GM21526 (cell line): ENCODE data around the gene ANGPTL2.
"Not testable (repeated sequence)": the region's sequence is repeated elsewhere in the genome, so short reads cannot be mapped to it uniquely, and the experiment has no call there.

ENCODE experiments used
- ATAC-seq: cut with Tn5 transposase; IDR thresholded peaks from one replicate; pipeline ENCODE4 v1.9.1; 2021; ENCODE audit warnings: moderate library complexity; ENCODE audit not compliant: unreplicated experiment, low FRiP score

Gene ANGPTL2

GRCh38 chr9:127122176-127123063 is at the start of gene ANGPTL2:
ANGPTL2 (minus strand) TSS chr9:127122635; CDS start chr9:127108731, 13,904 bp downstream.
- ATAC-seq: no peak

- not testable (repeated sequence) for ATAC-seq
Observed at GRCh38 chr9:127171348-127171747, 48.9 kb upstream of the ANGPTL2 start.

GRCh38 chr9:127170652-127171051 is 48.2 kb upstream of the ANGPTL2 start:
- no peak for ATAC-seq

GRCh38 chr9:127170103-127170502 is 47.7 kb upstream of the ANGPTL2 start:
- no peak for ATAC-seq

DNA sequence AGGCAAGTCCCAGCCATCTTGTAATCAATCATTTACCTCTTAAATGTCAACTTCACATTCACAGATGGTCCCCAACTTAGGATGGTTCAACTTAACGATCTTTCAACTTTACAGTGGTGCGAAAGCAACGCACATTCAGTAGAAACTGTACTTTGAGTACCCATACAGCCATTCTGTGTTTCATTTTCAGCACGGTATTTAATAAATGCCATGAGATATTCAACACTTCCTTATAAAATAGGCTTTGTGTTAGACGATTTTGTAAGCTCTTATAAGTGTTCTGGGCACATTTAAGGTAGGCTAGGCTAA is 47.1 kb upstream of the ANGPTL2 start:
- no peak for ATAC-seq

DNA sequence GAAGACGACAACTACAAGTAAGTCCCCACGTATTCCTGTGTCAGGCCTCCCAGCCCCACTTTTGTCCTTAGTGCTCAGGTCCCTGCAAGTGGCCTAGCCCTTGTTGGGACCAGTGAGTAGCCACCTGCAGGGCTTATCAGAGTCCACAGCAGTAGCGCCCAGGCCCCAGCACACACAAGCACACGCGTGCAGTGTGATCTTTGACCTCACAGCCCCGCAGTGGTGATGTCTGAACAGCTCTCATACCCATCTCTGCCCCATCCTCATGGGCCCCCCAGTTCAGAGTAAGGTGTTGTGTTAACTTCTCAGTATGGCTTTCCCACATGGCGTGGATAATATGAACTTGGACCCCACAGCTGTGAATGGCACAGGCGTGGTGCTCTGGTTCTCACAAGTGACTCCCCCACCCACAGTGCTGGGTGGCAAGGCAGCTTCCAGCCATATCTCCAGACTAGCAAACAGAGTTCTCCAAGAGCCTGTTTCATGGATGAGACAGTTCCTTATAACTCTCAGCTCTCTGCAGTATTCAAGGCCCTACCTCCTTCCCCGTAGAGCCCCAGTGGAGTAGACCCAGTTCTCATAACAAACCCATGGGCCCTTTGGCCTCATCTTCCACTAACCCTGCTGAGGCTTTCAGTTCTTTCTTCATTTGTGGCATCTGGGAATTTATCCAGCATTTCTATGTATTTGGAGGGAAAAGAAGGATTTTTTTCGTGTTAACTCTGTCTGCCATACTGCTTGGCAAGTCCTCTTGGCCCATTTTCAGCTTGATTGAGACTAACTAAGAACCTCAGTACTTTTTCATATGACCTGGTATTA is 46.5 kb upstream of the ANGPTL2 start:
- ATAC-seq: no peak

DNA sequence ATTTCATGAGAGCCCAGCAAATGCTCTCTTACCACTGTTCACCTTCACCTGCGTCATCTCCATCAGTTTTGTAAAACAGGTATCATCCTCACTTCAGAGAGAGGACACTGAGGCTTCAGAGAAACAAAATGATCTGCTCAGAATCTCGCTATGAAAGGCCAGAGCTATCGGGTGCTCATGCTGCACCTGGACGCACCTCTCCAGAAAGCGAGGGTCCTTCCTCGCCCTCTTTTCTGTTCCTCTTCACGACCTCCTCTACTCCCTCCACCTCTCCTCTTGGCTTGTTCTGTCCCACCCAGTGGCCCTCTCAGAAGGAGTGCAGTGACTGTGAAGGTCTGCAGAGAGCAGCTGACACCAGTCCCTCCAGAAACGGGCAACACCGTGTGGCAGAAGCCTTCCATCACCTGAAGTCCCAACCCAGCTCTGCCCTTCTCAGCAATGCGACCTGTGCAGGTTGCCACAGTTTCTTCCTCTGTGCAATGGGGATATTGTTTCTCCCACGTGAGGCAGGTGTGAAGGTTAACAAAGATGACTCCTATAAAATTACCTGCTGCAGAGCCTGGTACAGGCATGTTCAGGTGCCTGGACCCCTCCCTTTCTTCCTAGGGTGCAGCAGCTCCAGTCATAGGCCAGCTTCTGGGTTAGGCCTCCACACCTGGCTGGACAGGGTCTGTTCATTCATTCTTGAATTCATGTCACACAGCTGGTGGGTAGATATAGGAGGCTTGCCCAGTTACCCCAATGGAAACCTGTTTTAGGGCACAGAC is 45.3 kb upstream of the ANGPTL2 start:
- ATAC-seq: no peak

DNA sequence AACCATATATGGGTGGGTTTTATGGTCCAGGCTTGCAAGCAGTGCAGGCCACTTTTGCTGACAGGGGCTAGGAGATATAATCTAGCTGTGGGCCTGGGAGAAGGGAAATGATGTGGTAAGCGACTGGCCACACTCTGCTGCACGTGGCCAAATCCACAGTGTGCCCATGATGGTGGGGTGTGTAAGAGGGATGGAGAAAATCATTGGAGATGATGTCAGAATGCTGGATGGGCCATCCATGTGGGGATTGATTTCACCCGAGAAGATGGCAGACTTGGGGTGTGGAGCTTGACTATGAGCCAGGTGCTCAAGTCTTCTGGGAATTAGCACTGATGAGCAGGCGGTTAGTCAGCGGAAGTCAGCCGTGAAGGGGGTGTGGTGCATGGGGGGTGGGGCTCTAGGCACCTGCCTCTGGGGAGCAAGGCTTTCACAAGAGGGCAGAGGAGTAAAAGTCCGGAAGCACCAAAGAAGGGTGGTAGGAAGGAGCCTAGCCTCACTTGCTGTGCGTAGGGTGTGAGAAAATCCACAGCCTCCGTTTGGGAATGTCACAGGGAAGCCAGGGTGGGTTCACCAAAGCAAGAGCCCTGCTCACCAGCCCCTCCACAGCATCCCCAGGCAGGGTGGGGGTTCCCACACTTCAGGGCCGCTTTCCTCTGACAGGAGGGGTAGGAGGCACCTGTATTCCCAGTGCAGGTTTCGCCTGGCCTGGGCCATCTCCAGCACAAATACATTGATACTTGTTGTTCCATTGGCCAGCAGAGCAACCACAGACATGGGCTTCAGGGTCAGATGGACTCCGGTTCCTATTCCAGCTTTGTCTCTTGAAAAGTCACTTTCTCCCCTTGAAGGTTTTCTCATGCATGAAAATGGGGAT is 44.5 kb upstream of the ANGPTL2 start:
- ATAC-seq: peak; percentile 74

DNA sequence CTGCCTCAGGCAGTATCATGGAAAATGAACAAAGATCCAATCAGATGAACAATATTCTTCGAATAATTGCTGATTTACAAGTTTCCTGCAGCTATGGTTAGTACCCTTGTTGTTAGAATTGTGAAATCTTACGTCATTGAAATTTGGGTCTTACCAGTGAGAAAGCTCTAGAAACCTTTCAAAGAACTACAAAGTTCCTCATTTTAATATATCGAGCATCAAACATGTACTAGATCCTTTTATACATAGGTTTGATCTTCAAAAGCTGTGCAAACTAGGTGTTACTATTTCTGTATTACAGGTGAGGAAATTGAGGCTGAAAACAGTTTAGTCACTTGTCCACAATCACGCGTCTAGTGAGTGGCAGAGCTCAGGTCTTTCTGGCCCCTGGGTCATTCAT is 43.7 kb upstream of the ANGPTL2 start:
- ATAC-seq: no peak

DNA sequence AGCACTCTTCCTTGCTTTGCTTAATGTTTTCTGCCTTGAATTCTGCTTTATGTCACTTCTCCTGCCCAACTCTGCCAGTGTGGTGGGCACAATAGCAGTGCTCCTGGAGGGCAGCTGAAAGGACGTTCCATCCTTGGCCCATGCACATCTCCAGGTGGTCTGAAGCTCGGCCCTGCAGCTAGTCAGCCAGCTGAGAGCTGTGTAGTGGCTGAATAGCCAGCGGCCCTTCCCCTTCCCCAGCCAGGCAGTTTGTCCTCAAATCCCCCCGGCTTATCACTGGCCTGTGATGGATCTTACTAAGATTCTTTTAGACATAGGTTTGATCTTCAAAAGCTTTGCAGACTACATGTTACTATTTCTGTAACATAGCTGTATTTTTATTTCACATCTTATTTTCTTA is 42.7 kb upstream of the ANGPTL2 start:
- ATAC-seq: no peak

DNA sequence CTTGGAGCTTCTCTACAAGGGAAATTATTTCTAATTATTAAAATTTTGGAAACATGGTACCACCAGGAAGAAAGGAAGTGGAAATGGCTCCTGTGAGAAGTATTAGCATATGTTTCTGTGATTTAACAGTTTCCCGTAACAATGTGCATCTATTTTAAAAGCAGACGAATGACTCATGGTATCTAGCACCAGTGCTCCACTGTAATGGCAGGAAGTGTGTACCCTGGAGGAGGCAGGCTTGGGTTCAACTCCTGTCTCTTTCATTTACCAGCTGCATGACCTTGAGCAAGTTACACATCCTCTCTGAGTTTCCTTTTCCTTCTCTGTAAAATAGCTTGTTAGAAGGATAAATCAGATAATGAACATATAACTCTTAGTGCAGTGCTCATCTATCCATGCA is 41.0 kb upstream of the ANGPTL2 start:
- no peak for ATAC-seq

- no peak for ATAC-seq
Observed at GRCh38 chr9:127162864-127163365, 40.5 kb upstream of the ANGPTL2 start.

DNA sequence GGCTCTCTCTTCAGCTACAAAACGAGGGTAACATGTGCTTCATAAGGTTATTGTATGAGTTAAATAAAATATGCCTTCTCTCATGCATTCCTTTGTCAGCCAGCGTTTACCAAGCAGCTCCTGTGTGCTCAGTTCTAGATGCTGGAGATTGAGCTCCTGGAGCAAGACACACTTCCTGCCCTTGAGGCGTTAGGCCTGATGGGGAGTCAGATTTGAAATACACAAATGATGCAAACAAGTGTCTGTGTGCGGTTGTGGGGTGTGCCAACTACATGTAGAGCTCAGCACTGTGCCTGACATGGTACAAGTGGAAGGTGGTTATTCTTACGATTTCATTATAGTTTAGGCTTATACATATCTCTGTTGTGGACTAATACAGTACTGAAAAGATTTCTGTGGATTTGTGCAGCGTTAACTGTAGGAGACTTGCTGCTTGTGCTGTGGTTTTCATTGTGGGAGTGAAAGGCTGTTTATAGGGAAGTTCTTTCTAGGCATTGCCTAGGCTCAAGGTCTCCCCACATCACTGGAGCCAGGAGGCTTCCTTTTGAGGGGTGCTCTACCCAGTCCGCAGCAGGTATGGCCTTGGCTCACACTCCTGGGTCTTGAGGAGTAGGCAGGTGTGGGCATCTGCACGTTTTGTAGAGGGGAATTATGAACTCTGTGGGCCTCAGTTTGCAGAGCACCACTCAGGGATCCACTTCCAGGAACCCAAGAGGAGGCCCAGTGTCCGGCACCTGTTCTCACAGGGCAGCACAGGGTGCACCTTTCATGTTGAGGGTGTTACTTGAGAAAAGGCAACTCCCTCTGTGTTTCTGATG is 39.8 kb upstream of the ANGPTL2 start:
- no peak for ATAC-seq

DNA sequence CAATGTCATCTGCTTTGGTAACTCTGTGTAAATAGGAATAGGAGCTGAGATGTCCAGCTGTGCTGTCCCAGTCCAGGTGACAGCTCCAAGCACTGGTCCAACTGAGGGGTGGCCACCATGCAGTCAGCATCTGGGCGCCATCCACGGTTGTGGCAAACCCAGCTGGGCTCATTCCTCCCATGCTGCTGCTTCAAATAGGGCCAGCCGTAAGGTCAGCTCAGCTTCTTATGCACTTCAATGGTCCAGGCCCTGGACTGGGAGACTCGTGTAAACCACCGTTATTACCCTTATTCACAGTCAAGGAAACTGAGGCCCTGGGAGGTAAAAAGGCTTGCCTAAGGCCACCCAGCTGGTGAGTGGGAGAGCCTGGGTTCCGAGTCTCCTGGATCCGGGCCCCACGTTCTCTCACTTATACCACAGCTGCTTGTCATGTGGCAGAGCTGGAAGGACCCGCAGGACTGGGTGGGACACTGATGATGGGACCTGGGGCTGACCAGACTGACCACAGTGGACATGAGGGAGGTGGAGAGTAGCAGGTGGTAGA is 38.7 kb upstream of the ANGPTL2 start:
- no peak for ATAC-seq

GRCh38 chr9:127159949-127160610 is 37.6 kb upstream of the ANGPTL2 start:
- no peak for ATAC-seq

DNA sequence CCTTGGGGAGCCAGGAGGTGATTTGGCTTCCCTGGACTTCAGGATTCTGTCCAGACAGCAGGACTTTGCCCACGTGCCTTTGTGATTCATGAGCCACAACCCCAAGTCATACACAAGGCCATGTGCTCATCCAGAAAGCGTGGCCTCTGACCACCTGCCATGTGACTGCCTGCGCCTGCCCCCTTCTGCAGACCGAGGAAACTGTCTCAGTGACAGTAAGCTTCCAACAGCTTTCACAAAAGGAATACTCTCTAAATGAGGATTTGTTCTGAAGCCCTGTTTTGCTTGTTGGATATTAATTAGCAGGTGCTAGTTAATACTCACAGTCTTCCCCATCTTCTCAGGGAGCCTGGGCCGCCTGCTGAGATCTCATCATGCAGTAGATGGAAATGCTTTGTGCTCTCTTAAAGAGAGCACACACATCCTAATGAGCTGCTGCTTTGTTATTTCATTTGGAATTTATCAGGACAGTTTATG is 36.9 kb upstream of the ANGPTL2 start:
- ATAC-seq: no peak

- no peak for ATAC-seq
Observed at GRCh38 chr9:127158786-127159324, 36.4 kb upstream of the ANGPTL2 start.
